ENCODE data around the gene MYCN.

GRCh38 chr2:15937105-15937881, 3.1 kb upstream of the MYCN start:
- no peak for TF ChIP-seq USF2 (IDR thresholded peaks at IDR 0.05; ENCODE audit: low read depth, low read length)
- no peak for TF ChIP-seq CHD1 (IDR thresholded peaks at IDR 0.05; ENCODE audit: low read depth, low read length)
- no peak for TF ChIP-seq CTCF (conservative IDR thresholded peaks at IDR 0.05; ENCODE audit: low read depth, low read length)
- no peak for TF ChIP-seq POLR2A (IDR thresholded peaks at IDR 0.05; ENCODE audit: low read depth, low read length)
- no peak for TF ChIP-seq RCOR1 (IDR thresholded peaks at IDR 0.05; ENCODE audit: insufficient replicate concordance, low read length)
- TF ChIP-seq CEBPB (IDR thresholded peaks at IDR 0.05; ENCODE audit: low read depth, low read length) = no peak
- TF ChIP-seq SMC3 (IDR thresholded peaks at IDR 0.05; ENCODE audit: low read depth, low read length) = no peak
- no peak for TF ChIP-seq RFX5 (IDR thresholded peaks at IDR 0.05; ENCODE audit: low read depth, low read length)
- TF ChIP-seq ELK1 (IDR thresholded peaks at IDR 0.05; ENCODE audit: borderline replicate concordance, low read depth, low read length) = no peak
- TF ChIP-seq RAD21 (IDR thresholded peaks at IDR 0.05; ENCODE audit: low read length) = no peak
